HG02678 (cell line): ENCODE measurements around the gene ADCY6.

Experiments used
- ATAC-seq: cut with Tn5 transposase; IDR thresholded peaks from one replicate; pipeline ENCODE4 v1.9.1; 2021; ENCODE audit warnings: mild to moderate bottlenecking, moderate library complexity; ENCODE audit not compliant: unreplicated experiment

The ADCY6 gene

DNA sequence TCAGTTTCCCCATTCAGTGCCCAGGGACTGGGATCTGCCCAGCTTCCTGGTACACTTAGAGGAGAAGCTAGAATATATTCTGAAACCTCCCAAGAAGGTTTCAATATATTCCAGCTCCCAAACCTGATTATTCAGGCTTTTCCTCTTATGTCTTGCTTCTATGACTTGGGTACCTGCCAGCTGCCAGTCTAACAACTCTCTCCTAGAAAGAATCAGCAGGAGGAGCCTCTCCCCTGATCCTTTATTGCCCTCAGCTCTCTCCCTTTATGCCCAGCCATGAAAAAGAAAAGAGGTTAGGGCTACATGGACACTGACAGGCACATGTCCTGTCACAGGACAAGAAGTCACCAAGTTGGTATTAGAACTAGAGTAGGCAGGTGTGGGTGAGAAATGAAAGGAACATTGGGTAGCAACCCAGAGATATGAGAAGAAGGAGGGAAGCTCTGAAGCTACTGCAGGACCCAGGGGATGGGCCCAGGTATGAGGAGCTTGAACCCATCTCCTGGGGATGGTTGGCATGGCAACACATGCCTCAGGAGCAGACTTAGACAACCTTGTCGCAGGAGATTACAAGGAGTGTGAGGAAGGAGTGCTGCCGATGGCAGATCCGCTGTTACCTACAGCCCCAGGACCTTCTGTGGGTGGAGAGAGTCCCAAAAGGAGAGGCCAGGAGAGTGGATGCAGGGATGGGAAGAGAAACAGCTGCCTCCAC is 27.4 kb upstream of the ADCY6 start:
- ATAC-seq, result no peak

DNA sequence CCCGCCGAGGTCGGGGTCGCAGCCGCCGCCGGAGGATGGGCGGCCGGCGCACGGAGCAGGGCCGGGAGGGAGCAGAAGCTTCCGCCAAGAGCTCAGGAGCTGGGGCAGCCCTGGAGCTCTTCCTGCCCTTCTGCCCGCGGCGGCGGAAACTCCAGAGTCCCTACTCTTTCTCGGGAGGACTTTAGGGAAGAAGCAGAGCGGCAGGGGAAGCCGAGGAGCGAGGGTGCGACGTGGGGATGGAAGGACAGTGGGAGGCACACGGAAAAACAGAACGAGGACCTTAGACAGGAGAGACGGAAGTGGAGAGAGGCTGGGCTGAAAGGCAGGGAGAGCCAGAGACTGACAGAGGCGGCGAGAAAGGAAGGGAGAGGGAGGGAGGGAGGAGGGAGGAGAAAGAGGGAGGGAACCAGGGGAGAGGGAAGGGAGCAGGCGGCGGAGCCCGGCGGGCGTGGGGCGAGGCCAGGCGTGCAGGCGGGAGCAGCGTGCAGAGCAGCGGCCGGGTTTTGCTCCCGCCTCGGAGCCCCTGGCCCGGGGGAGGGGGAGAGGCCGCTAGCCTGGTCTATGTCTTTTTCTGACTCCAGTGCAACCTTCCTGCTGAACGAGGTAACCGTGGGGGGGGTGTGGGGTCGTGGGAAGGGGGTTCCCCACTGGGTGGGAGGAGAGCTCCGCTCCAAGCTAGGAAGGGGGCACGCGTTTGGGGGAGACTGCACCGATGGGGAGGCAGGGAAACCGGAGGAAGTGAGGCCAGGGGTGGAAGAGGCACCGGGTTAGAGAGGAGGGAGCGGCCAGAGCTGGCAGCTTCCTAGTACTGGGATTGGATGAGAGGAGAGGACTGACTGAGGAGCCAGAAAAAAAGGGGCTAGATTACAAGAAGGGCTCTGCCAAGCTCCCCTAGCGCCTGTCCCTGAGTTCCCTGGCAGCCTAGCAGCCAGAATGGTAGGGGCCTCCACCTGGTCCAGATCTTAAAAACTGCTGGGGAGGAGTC is 26.5 kb upstream of the ADCY6 start:
- peak; percentile 29 for ATAC-seq

DNA sequence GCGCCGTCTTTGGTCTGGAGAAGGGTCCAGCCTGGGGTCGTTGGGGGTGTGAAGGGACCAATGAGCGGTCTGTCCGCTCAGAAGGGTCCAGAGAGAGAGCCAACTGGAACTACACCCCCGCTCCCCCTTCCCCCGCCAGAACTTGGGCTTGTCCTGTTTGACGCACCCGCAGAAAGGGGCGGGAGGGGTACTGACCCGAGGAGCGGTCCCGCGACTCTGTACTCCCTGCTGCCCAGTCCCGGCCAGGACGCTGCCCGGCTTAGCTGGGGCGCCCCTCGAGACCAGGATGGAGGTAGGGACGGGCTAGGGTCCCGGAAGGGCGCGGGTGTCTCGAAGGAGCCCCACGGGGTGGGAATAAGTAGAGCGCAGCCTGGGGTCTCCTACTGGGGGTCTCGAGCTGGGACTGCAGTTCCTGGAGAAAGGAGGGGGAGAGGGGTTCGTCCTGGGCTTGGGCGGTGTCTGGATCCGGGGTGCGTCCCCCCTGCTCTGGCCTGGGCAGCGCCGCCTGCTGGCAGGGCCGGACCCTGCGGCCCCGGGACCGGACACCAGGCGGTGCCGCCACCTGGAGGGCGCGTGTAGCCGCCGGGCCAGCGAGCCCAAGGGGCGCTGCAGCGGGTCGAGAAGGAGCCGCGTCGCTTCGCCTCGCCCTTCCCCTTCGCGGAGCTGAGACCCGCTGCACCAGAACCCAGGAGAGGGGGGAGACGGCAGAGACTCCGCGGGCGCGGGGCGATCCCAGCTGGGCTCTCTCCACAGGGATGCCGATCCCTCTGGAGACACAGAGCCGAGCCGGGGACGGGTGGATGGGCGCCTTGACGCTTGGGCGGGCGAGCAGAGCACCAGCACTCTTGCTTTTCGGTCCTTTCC is 25.6 kb upstream of the ADCY6 start:
- ATAC-seq, result peak; percentile 82

DNA sequence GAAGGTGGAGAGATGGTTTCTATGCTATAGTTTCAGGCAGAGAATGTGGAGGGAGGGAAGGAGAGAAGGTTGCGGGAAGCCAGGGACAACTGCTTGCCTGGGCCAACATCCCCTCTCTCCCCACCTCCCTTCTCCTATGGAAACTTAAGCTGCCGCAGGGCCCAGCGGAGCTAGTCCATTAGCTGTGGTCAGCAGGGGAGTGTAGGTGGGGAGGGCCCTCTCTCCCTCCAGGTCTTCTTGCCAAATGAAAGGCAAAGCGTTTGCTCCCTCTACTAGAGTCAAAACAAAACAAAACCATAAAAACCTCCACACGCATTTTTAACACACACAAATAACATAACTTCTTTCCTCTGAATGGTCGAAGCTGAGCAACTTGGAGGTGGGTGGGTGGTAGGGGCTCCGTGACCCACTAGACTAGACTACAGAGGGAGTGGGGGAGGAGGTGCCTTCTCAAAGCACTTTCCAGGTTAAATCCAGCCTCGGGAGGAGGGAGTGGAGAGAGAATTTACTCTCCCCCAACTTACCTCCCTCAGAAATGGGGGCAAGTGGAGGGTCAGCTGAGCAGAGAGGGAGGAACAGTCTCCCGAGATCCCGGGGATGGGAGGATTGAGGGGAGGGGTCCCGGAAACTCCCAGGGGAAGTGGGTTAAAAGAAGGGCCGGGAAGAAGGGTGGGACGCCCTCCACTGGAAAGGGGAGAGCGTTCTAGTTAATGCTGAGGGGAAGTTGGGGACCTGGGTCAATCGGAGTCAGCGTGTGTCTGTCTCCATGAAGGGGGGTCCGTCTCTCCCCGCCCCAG is 24.8 kb upstream of the ADCY6 start:
- no peak for ATAC-seq

DNA sequence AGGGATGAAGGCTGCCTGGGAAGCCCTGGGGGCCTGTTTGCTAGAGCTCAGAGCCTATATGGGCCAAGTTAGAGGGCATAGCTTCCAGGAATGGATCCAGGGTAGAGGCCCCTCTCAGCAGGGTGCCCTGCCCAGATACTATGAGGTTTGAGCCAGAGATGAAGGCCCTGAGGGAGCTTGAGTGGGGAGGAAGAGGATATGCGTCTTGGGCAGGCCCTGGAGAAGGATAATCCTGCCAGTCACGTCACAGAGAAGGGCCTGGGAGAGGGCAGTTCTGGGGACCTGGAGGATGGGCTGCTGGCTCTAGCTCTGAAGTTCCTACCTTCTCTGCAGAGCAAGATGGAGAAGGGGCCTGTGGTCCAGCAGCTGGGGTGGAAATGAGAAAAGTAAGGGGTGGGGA is 23.5 kb upstream of the ADCY6 start:
- no peak for ATAC-seq

DNA sequence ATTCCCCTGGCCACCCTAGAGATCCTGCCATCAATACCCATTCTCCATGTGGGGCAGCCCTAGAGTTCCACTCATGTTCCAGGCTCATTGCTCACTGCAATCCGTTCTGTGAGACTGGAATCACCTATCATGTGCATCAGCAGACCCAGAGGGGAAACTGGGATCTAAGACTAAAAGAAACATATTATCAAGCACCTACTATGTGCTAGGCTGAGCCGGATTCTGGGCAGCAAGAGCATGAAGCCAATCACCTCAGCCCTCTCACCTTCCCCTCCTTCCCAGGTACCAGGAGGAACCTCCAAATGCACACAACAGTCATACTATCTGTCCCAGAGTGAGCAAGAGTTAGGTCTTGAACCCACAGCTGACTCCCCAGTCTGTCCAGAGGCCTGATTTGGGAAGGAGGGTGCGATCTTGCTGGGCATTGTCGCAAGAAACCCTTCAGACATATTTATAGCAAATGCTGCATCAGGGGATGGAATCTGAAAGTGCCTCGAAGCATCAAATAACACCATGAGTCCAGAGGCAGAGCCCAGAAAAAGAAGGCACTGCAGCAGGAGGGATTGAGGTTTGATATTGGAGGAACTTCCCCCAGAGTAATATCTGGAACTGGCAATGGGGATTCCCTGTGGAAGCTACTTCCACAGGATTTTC is 22.7 kb upstream of the ADCY6 start:
- no peak for ATAC-seq

DNA sequence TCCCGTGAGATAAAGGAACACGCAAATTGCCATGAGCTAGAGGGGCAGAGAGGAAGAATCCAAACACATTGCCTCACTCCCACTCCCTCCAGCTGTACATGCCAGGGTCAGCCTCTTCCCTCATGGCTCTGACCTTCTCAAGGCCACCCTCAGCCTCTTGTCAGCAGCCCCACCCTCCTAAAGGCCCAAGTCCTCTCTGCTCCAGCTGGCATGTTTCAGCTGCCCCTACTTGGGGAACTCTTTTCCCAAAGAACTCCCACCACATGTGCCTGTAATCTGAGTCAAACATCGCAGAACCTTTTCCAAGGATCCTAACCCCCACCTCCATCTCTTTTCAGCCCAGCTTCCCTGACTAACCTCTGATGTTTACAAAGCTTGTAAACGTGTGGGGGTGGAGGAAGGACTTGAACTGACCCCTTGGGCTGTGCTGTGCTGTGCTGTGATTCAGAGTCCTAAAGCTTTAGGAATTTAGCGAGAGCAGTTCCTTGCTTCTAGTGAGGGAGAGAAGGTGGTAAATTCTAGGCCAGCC is 22.1 kb upstream of the ADCY6 start:
- ATAC-seq, result no peak

DNA sequence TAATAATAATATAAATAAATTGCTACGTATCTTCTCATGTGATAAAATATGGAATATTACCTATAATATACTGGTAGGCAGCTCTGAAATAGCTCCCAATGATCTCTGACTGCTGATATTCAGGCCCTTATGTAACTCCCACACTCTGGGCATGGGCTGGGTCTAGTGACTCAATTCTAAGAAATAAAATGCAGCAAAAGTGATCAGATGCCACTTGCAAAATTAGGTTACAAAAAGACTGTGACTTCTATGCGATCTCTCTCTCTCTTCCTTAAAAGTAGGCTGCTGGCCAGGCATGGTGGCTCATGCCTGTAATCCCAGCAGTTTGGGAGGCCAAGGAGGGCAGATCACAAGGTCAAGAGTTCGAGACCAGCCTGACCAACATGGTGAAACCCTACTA is 19.1 kb upstream of the ADCY6 start:
- ATAC-seq, result no peak

DNA sequence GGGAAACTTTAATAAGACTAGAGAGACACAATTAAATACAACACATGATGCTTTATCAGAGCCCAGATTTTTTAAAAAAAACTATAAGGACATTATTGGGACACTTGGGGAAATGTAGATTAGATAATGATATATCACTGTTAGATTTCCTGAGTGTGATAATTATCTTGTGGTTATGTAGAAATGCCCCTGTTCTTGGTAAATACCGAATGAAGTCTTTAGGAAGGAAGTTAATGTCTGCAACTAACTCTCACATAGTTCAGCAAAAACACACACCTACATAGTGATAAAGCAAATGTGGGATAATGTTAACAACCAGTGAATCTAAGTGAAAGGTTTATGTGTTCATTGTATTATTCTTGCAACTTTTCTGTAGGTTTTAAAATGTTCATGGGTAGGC is 14.8 kb upstream of the ADCY6 start:
- ATAC-seq, result no peak

DNA sequence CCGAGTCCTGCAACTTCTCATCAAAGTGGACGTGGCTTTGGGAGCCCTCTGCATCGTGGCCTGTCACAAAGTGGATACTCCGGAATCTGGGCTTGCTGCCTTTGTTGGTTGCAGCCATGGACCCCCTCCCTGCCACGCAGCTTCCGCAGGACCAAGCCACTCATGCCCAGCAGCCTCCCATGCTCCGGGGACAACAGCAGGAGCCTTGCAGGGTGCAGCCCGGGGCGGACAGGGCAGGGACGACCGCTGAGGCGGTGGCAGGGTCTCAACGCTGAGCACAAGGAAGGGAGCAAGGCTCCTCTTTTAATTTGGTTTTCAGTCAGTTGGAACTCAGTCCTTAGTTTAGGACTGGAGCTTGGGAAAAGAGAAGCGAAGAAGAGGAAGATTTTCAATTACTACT is 12.1 kb upstream of the ADCY6 start:
- ATAC-seq, result no peak

DNA sequence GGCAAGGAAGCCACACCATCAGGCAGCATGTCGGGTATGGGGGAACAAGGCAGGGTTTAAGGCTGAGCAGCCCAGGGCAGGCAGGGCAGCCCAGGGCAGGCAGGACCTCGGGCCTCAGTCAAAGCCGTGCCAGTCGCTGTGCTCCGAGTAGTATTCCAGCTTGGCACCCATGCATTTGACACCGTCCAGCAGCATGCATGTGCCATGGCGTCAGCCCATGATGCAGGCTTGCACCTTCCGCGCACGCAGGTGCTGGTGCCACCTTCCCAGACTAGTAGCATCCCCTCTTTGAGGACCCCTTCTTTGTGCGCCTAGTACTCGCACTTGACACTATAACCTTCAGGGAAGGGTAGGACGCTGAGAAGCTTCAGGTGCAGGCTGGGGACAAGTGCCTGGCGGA is 11.6 kb upstream of the ADCY6 start:
- no peak for ATAC-seq

DNA sequence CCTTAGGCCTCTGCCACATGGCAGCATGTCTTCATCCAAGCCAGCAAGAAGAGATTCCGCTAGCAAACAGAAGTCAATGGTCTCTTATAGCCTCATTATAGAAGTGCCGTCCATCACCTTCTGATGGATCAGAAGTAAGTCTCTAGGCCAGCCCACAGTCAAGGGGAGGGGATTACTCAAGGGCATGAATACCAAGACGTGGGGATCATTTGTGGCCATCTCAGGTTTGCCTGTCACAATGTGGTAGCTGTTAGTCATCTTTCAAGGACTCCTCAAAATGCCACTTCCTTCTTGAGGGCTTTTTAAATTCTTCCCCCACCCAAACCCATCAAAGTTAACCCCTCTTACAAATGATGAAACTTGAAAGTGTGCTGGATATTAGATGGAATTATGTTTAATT is 8.1 kb upstream of the ADCY6 start:
- no peak for ATAC-seq

DNA sequence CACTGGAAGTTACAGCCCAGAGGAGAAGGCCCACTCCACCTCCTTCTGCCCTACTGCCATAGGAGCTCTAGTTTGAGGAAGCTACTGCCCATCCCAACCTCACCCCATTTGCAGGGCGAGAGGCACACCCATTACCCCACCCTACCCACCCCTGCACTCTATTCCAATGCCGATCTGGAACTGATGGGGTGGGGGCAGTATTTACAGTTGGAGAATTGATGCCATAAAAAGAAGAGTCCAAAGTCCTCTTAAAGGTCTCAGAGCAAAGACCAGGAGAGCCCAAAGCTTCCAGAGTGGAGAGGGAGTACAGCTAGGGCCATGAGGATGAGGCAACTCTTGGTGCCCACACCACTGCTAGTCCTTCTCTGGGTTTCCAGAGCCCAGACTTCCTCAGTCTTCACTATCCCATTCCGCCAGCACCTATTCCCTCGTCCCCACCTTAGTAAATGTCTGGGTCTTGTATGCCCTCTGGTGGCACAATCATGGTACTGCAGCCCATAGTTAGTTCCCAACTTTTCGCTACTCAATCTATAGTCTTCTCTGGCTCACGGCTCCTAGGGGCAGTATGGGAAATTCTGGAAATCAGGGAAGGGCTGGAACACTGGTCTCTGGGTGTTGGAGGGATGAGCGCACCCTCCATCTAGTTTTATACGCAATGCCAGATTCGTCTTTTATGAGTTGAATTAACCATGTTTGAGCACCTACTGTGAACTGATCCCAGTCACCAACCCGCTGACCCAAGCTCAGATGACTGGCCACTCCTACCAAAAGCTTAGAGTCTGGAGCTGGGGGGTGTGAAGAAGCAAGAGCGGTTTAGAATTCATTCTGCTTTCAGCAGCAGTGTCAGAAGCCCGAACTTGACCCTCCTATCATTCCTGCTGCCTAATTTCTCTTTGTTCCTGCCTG is 6.9 kb upstream of the ADCY6 start:
- ATAC-seq, result no peak

DNA sequence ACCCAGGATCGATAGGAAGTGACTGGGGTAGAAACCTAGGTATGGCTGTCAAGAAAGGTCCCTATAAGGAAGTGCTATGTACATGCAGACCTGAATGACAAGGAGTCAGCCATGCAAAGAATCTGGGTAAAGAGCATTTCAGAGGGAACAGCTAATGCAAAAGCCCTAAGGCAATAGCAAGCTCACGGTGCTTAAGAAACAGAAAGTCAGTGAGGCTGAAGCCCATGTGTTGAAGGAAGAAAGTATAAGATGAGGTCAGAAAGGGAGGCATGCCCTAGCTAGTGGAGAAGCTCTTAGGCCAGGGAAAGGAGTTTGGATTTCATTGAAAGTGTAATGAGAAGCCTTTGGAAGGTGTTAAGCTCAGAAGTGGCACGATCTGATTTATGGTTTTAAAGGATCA is 6.0 kb upstream of the ADCY6 start:
- no peak for ATAC-seq

DNA sequence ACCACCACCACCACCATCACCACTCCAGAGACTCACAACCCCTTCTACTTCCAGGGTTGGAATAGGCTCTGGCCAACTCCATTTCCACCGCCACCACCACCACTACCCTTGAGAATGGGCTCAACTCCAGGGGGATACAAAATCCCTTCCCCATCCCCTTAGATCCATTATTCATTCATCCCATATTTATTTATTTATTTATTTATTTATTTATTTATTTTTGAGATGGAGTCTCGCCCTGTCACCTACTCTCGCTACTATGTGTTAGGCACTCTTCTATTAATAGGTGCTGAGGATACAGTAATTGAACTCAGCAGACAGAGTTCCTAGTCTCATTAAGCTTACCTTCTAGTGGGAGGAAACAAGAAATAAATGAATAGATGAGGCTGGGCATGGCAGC is 4.8 kb upstream of the ADCY6 start:
- no peak for ATAC-seq

DNA sequence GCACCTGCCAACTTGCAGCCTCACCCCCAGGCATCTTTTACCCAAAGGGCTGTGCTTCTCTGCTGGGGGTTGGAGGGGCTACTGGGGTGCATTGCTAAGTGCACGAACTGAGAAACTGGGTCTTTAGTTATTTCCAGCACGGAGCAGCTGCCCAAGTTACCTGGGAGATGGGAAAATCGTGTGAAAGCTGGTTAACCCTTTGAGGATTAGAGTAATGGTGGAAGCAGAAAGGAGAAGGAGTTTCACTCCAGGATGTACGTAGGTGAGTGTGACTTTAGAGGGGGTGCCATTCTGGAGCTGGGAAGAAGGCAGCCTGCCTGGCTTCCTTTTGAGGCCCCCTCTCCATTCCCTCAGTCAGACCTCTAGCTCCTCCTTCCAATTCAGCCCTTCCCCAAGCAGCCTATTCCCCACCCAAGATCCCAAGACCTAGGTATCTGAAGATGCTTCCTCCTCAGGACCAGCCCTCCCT is 1.0 kb upstream of the ADCY6 start:
- no peak for ATAC-seq

DNA sequence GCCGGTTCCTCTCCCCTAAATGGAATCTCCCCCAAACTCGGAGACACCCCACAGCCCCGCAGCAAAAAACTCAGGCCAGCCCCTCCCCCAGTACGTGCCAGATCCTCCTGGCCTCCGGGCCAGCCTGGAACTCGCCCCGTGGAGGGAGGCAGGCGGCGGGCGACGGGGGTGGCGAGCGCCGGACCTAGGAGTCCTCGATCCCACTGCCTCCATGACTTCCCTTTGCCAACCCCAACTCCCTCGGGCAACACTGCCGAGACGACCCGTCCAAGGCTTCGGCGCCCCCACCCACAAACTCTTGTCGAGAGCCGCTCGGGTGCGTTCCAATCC is 400 bp downstream of the ADCY6 start:
- ATAC-seq, result peak; percentile 19

DNA sequence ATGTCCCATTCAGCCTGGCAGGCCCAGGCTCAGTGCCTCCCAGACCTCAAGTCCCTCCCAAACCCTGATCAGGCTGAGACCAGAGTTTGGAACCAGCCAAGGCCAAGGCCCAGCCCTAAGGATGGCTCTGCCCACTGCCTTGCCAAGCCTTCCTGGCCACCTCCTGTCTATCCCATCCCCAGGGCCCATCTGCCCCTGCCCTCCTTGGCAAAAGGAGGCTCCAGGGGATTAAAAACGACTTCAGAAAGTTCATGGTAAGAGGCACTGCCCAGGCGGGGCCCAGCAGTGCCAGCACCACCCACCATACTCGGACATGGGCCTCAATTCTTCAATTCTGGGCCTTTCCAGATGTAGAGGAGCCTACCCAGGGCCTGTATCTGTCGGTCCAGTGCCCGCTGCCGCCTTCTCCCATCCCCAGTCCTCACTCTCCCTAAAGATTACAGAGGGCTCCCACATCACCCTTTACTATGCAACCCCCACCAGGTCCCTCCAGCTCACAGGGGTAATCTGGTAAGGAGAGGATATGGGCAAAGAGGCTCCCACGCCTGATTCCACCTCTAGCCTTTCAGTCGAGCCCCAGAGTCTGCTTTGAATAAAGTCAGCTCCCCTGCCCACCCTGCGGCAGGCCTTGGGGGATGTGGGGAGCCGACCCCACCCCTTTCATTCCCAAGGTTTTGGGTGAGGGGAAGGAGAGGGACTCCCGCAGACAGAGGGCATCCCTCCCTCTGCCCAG is 932 bp downstream of the ADCY6 start:
- no peak for ATAC-seq
